Measurements from ENCODE around the gene HOPX.
"Not testable (repeated sequence)": the region's sequence is repeated elsewhere in the genome, so short reads cannot be mapped to it uniquely, and the experiment has no call there.

HOPX gene

GRCh38 chr4:56626963-56627362 is 54.1 kb downstream of the HOPX start:
- DNase-seq (ENCODE audit: low spot score), result no peak

- no peak for DNase-seq (ENCODE audit: low spot score)
Observed at GRCh38 chr4:56626420-56626819, 54.7 kb downstream of the HOPX start.

- DNase-seq (ENCODE audit: low spot score), result no peak
Observed at GRCh38 chr4:56622176-56622575, 58.9 kb downstream of the HOPX start.

- DNase-seq (ENCODE audit: low spot score), result no peak
Observed at GRCh38 chr4:56619816-56620215, 61.3 kb downstream of the HOPX start.

- DNase-seq (ENCODE audit: low spot score), result no peak
Observed at GRCh38 chr4:56619160-56619559, 61.9 kb downstream of the HOPX start.

- DNase-seq (ENCODE audit: low spot score), result no peak
Observed at GRCh38 chr4:56618734-56619133, 62.4 kb downstream of the HOPX start.

GRCh38 chr4:56613101-56613862 is 67.8 kb downstream of the HOPX start:
- no peak for DNase-seq (ENCODE audit: low spot score)

GRCh38 chr4:56612282-56612681 is 68.8 kb downstream of the HOPX start:
- no peak for DNase-seq (ENCODE audit: low spot score)

- DNase-seq (ENCODE audit: low spot score), result no peak
Observed at GRCh38 chr4:56611501-56611900, 69.6 kb downstream of the HOPX start.

- not testable (repeated sequence) for DNase-seq (ENCODE audit: low spot score)
Observed at GRCh38 chr4:56610170-56610569, 70.9 kb downstream of the HOPX start.

GRCh38 chr4:56607926-56608325 is 73.2 kb downstream of the HOPX start:
- DNase-seq (ENCODE audit: low spot score), result no peak

- DNase-seq (ENCODE audit: low spot score), result no peak
Observed at GRCh38 chr4:56606385-56606784, 74.7 kb downstream of the HOPX start.

GRCh38 chr4:56605464-56605863 is 75.6 kb downstream of the HOPX start:
- not testable (repeated sequence) for DNase-seq (ENCODE audit: low spot score)

GRCh38 chr4:56603297-56603696 is 77.8 kb downstream of the HOPX start:
- no peak for DNase-seq (ENCODE audit: low spot score)
